ENCODE results near the gene GAL3ST1. TPM values are rescaled to one million over a fixed set of nuclear protein-coding genes. Genes with fewer than 3 reads are reported as not detected.

GAL3ST1 gene
- total RNA-seq, 2 experiments from 2014 or later, result not detected

DNA sequence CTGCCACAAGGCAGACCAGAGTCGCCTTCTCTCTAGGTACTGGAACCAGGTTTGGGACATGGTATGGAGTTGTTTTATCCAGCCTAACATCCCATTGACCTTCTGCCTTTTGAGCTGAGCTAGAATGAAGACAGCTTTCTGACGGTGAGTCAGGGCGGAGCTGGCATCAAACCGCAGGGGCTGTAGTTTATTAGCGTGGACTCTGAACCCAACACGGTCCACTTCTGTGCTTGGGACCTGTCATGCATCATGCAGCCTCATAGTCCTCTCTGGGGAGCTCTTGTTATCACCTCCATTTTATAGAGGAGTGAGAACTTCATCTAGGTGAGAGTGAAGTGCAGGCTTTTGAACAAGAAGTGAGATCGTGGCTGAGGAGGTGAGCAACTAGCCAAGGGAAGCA lies 8.3 kb downstream of the GAL3ST1 start:
- Histone ChIP-seq H3K9me3 (ENCODE audit: low read length) (no peaks in the 10 kb centered on the region), H2AFZ (ENCODE audit: low read length) (no peak overlapping the region), H3K36me3 (ENCODE audit: insufficient read depth, low read length) (no peaks in the 10 kb centered on the region), H3K4me3 (ENCODE audit: low read depth, low read length, poor library complexity, severe bottlenecking) (no peak overlapping the region), H3K4me2 (ENCODE audit: low read length) (no peak overlapping the region), H3K4me1 (ENCODE audit: insufficient read depth, low read length, poor library complexity, severe bottlenecking) (no peaks in the 10 kb centered on the region), H3K9me2 (ENCODE audit: insufficient read depth, low read length) (no peaks in the 10 kb centered on the region), H3K79me2 (ENCODE audit: insufficient read depth, low read depth, low read length) (no peaks in the 10 kb centered on the region), H4K20me1 (ENCODE audit: insufficient read depth, low read length) (no peaks in the 10 kb centered on the region), H3K27ac (ENCODE audit: low read depth, low read length, poor library complexity, severe bottlenecking) (no peak overlapping the region)
- ChIA-PET CTCF (ENCODE audit: unreplicated experiment) (no interaction called here), POLR2A (no interaction called here)
- intact Hi-C loops (cut with micrococcal nuclease; ENCODE audit: unreplicated experiment), result no loop called here
- DNase-seq (ENCODE audit: low spot score), result no peak
- no TSS peak for BruUV-seq (replicated peaks)
- TF ChIP-seq, protein P1, sequence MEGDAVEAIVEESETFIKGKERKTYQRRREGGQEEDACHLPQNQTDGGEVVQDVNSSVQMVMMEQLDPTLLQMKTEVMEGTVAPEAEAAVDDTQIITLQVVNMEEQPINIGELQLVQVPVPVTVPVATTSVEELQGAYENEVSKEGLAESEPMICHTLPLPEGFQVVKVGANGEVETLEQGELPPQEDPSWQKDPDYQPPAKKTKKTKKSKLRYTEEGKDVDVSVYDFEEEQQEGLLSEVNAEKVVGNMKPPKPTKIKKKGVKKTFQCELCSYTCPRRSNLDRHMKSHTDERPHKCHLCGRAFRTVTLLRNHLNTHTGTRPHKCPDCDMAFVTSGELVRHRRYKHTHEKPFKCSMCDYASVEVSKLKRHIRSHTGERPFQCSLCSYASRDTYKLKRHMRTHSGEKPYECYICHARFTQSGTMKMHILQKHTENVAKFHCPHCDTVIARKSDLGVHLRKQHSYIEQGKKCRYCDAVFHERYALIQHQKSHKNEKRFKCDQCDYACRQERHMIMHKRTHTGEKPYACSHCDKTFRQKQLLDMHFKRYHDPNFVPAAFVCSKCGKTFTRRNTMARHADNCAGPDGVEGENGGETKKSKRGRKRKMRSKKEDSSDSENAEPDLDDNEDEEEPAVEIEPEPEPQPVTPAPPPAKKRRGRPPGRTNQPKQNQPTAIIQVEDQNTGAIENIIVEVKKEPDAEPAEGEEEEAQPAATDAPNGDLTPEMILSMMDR (conservative IDR thresholded peaks at IDR 0.05; ENCODE audit: low read length), result no peak
- no peak for TF ChIP-seq EZH2phosphoT487 (IDR thresholded peaks at IDR 0.05; ENCODE audit: borderline replicate concordance, low read depth, low read length)

DNA sequence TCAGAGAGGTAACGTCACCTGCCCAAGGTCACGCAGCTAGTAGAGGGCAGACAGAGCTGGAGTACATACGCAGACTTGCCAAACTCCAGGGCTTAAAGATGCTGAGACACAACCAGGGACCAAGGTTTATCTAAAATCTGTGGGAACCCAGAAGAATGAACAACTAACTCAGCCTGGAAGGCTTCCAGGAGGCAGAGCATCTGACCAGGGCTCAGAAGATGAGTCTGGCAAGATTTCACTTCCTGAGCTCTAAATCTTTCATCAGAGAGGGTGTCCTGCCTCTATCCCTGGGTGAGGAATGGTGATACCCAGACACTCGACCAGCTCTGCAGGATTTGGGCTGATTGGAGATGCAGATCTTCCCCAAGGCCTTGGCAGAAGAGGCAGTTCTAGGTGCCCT lies 9.1 kb downstream of the GAL3ST1 start:
- Histone ChIP-seq H3K4me2 (ENCODE audit: low read length) (no peak overlapping the region), H3K9me3 (ENCODE audit: low read length) (no peaks in the 10 kb centered on the region), H3K4me1 (ENCODE audit: insufficient read depth, low read length, poor library complexity, severe bottlenecking) (no peaks in the 10 kb centered on the region), H2AFZ (ENCODE audit: low read length) (no peak overlapping the region), H4K20me1 (ENCODE audit: insufficient read depth, low read length) (no peaks in the 10 kb centered on the region), H3K36me3 (ENCODE audit: insufficient read depth, low read length) (no peaks in the 10 kb centered on the region), H3K27ac (ENCODE audit: low read depth, low read length, poor library complexity, severe bottlenecking) (no peak overlapping the region), H3K79me2 (ENCODE audit: insufficient read depth, low read depth, low read length) (no peaks in the 10 kb centered on the region), H3K9me2 (ENCODE audit: insufficient read depth, low read length) (no peaks in the 10 kb centered on the region), H3K4me3 (ENCODE audit: low read depth, low read length, poor library complexity, severe bottlenecking) (no peak overlapping the region)
- ChIA-PET CTCF (ENCODE audit: unreplicated experiment) (no interaction called here), POLR2A (no interaction called here)
- DNase-seq (ENCODE audit: low spot score), result no peak
- intact Hi-C loops (cut with micrococcal nuclease; ENCODE audit: unreplicated experiment), result no loop called here
- BruUV-seq (replicated peaks), result no TSS peak
- no peak for TF ChIP-seq EZH2phosphoT487 (IDR thresholded peaks at IDR 0.05; ENCODE audit: borderline replicate concordance, low read depth, low read length)
- TF ChIP-seq, protein P1 (conservative IDR thresholded peaks at IDR 0.05; ENCODE audit: low read length), result no peak

DNA sequence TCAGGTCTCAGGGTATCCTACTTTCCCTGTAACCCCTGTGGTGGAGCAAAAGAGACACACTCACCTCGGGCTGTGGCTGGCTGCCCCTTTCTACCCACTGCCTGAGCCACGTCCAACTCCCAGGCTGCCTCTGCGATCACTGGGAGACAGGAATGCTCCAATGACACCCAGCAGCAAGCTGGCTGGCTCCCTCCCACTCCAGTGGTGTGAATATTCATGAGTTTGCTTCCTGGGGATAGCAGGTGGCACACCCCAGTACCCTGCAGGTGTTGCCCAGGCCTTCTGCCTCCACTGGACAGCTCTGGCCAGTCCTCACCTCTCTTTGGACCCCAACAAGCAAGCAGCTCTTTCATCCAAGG lies 9.7 kb downstream of the GAL3ST1 start:
- Histone ChIP-seq H2AFZ (ENCODE audit: low read length) (no peak overlapping the region), H3K4me3 (ENCODE audit: low read depth, low read length, poor library complexity, severe bottlenecking) (no peak overlapping the region), H3K9me3 (ENCODE audit: low read length) (no peaks in the 10 kb centered on the region), H3K36me3 (ENCODE audit: insufficient read depth, low read length) (no peaks in the 10 kb centered on the region), H3K4me1 (ENCODE audit: insufficient read depth, low read length, poor library complexity, severe bottlenecking) (no peaks in the 10 kb centered on the region), H3K4me2 (ENCODE audit: low read length) (no peak overlapping the region), H3K79me2 (ENCODE audit: insufficient read depth, low read depth, low read length) (no peaks in the 10 kb centered on the region), H3K9me2 (ENCODE audit: insufficient read depth, low read length) (no peaks in the 10 kb centered on the region), H3K27ac (ENCODE audit: low read depth, low read length, poor library complexity, severe bottlenecking) (no peak overlapping the region), H4K20me1 (ENCODE audit: insufficient read depth, low read length) (no peaks in the 10 kb centered on the region)
- ChIA-PET CTCF (ENCODE audit: unreplicated experiment) (no interaction called here), POLR2A (no interaction called here)
- no peak for TF ChIP-seq EZH2phosphoT487 (IDR thresholded peaks at IDR 0.05; ENCODE audit: borderline replicate concordance, low read depth, low read length)
- TF ChIP-seq, protein P1 (conservative IDR thresholded peaks at IDR 0.05; ENCODE audit: low read length), result no peak
- no peak for DNase-seq (ENCODE audit: low spot score)
- intact Hi-C loops (cut with micrococcal nuclease; ENCODE audit: unreplicated experiment), result no loop called here
- no TSS peak for BruUV-seq (replicated peaks)
